OCI-LY3 (cell line): ENCODE measurements around the gene SYNRG.

Experiments
- H2AFZ ChIP-seq: fragments of 200-600, 300-600 bp; shearing (Covaris generic); 2 replicates; pipeline ENCODE4 v1.6.0; 2014; ENCODE audit warnings: antibody characterized with exemption, low read depth, low read length
- H3K27ac ChIP-seq: fragments of 200-600, 300-600 bp; sonication (generic); 2 replicates; pipeline ENCODE4 v1.5.1; 2014; ENCODE audit warnings: mild to moderate bottlenecking, low read length, moderate library complexity, mixed read lengths
- H3K27me3 ChIP-seq: fragments of 200-600, 300-600 bp; sonication (generic); 2 replicates; pipeline ENCODE4 v1.6.1; 2014; ENCODE audit warnings: low read depth, low read length, mixed read lengths
- H3K36me3 ChIP-seq: fragments of 200-600, 300-600 bp; sonication (generic); replicated peaks from 2 replicates; pipeline ENCODE3; 2014; ENCODE audit warnings: low read depth, low read length, mixed read lengths
- H3K4me1 ChIP-seq: fragments of 300-600, 200-600 bp; sonication (generic); 2 replicates; pipeline ENCODE4 v1.6.1; 2014; ENCODE audit warnings: low read length, mixed read lengths
- H3K4me2 ChIP-seq: fragments of 200-600, 300-600 bp; sonication (generic); 2 replicates; pipeline ENCODE4 v1.6.1; 2014; ENCODE audit warnings: low read length, mixed read lengths
- H3K4me3 ChIP-seq: fragments of 300-600, 200-600 bp; sonication (generic); 2 replicates; pipeline ENCODE4 v1.5.1; 2014; ENCODE audit warnings: antibody characterized with exemption, mild to moderate bottlenecking, low read length, moderate library complexity
- H3K79me2 ChIP-seq: fragments of 300-600, 200-600 bp; shearing (Covaris generic); 2 replicates; pipeline ENCODE4 v1.6.1; 2014; ENCODE audit warnings: mild to moderate bottlenecking, low read length, mixed read lengths
- H3K9ac ChIP-seq: fragments of 300-600, 200-600 bp; shearing (Covaris generic); 2 replicates; pipeline ENCODE4 v1.6.0; 2014; ENCODE audit warnings: mild to moderate bottlenecking, low read length, moderate library complexity
- H3K9me3 ChIP-seq: fragments of 200-600, 300-600 bp; shearing (Covaris generic); 2 replicates; pipeline ENCODE4 v1.6.1; 2014; ENCODE audit warnings: low read length, mixed read lengths; ENCODE audit not compliant: insufficient read depth
- H4K20me1 ChIP-seq: fragments of 200-600, 300-600 bp; sonication (generic); 2 replicates; pipeline ENCODE4 v1.6.1; 2016; ENCODE audit warnings: low read length, mixed read lengths; ENCODE audit not compliant: insufficient read depth
- CTCF ChIP-seq: fragments of 200-600, 300-600 bp; sonication (generic); IDR thresholded peaks from 2 replicates; pipeline ENCODE4 v1.5.1; 2014; ENCODE audit warnings: antibody characterized with exemption, low read length, low read depth
- EZH2phosphoT487 ChIP-seq: fragments of 200-600 bp; shearing (Covaris generic); IDR thresholded peaks from 2 replicates; pipeline ENCODE4 v1.6.1; 2018; ENCODE audit warnings: antibody characterized with exemption, mixed run types, low read depth

SYNRG gene

GRCh38 chr17:37507111-37507510 lies 102.1 kb downstream of the SYNRG start:
- TF ChIP-seq CTCF (no peak), EZH2phosphoT487 (no peak)
- no peak overlapping the region for H3K27ac ChIP-seq
- no peak overlapping the region for H2AFZ ChIP-seq
- H3K36me3 ChIP-seq = peaks cover under 1% of the 10 kb centered on the region
- no peaks in the 10 kb centered on the region for H3K79me2 ChIP-seq
- no peaks in the 10 kb centered on the region for H4K20me1 ChIP-seq
- no peaks in the 10 kb centered on the region for H3K4me1 ChIP-seq
- no peak overlapping the region for H3K4me3 ChIP-seq
- H3K9ac ChIP-seq = no peak overlapping the region
- no peaks in the 10 kb centered on the region for H3K9me3 ChIP-seq
- no peaks in the 10 kb centered on the region for H3K27me3 ChIP-seq
- H3K4me2 ChIP-seq = no peak overlapping the region

GRCh38 chr17:37506678-37507077 lies 102.5 kb downstream of the SYNRG start:
- no peak overlapping the region for H2AFZ ChIP-seq
- no peaks in the 10 kb centered on the region for H3K27me3 ChIP-seq
- H3K4me3 ChIP-seq = no peak overlapping the region
- H3K36me3 ChIP-seq = no peaks in the 10 kb centered on the region
- H3K79me2 ChIP-seq = no peaks in the 10 kb centered on the region
- H3K9me3 ChIP-seq = no peaks in the 10 kb centered on the region
- H3K4me1 ChIP-seq = no peaks in the 10 kb centered on the region
- no peak overlapping the region for H3K27ac ChIP-seq
- H4K20me1 ChIP-seq = no peaks in the 10 kb centered on the region
- TF ChIP-seq EZH2phosphoT487 (no peak), CTCF (peak; percentile 30; the same call in 1 of the 2 replicates)
- H3K9ac ChIP-seq = no peak overlapping the region
- H3K4me2 ChIP-seq = no peak overlapping the region

GRCh38 chr17:37505333-37505732 lies 103.9 kb downstream of the SYNRG start:
- H2AFZ ChIP-seq = no peak overlapping the region
- no peak overlapping the region for H3K9ac ChIP-seq
- no peaks in the 10 kb centered on the region for H3K4me1 ChIP-seq
- H3K4me2 ChIP-seq = no peak overlapping the region
- no peaks in the 10 kb centered on the region for H3K27me3 ChIP-seq
- H4K20me1 ChIP-seq = no peaks in the 10 kb centered on the region
- TF ChIP-seq EZH2phosphoT487 (no peak), CTCF (no peak)
- H3K9me3 ChIP-seq = no peaks in the 10 kb centered on the region
- no peaks in the 10 kb centered on the region for H3K79me2 ChIP-seq
- H3K4me3 ChIP-seq = no peak overlapping the region
- no peak overlapping the region for H3K27ac ChIP-seq
- H3K36me3 ChIP-seq = no peaks in the 10 kb centered on the region

GRCh38 chr17:37503148-37503547 lies 106.1 kb downstream of the SYNRG start:
- H2AFZ ChIP-seq = no peak overlapping the region
- no peaks in the 10 kb centered on the region for H3K4me1 ChIP-seq
- no peak overlapping the region for H3K27ac ChIP-seq
- H3K79me2 ChIP-seq = 0 out of 2 replicates have a peak, but pooled peaks cover 2% of the 10 kb centered on the region
- TF ChIP-seq CTCF (no peak), EZH2phosphoT487 (no peak)
- no peaks in the 10 kb centered on the region for H4K20me1 ChIP-seq
- H3K9me3 ChIP-seq = no peaks in the 10 kb centered on the region
- no peak overlapping the region for H3K9ac ChIP-seq
- no peaks in the 10 kb centered on the region for H3K36me3 ChIP-seq
- no peak overlapping the region for H3K4me3 ChIP-seq
- no peaks in the 10 kb centered on the region for H3K27me3 ChIP-seq
- no peak overlapping the region for H3K4me2 ChIP-seq
